HEK293 (cell line): Measurements from ENCODE around the gene ARNT2.

ENCODE experiments used
- CTCF ChIA-PET: fragments of 350-600 bp; formaldehyde crosslinking; extraction: SDS; loops from one replicate; lab custom pipeline; 2021; ENCODE audit warnings: antibody characterized with exemption; lab: Yijun Ruan, JAX
- POLR2A ChIA-PET: fragments of 300-600 bp; formaldehyde crosslinking; extraction: SDS; loops from one replicate; lab custom pipeline; 2020; ENCODE audit warnings: antibody characterized with exemption, inconsistent platforms; lab: Yijun Ruan, JAX
- H3K27ac ChIP-seq: fragments of 200-500 bp; sonication (Bioruptor generic); 2 replicates; pipeline ENCODE4 v1.5.1; 2014; ENCODE audit warnings: low read depth, low read length, control low read depth, inconsistent platforms; ENCODE audit errors: extremely low read depth
- H3K36me3 ChIP-seq, 2 experiments: fragments of 200-500 bp in 1 of 2; sonication (Bioruptor generic) in 1 of 2; 1 replicate in 1 of 2; 2 replicates in 1 of 2; pipeline ENCODE4 v1.5.1; 2014 to 2017; ENCODE audit warnings: inconsistent platforms in 2 of 2, low read length in 2 of 2; ENCODE audit not compliant: control insufficient read depth in 2 of 2, insufficient read depth in 1 of 2
- H3K4me1 ChIP-seq: fragments of 200-500 bp; sonication (Bioruptor generic); 2 replicates; pipeline ENCODE4 v1.5.1; 2014; ENCODE audit warnings: mild to moderate bottlenecking, low read length, inconsistent platforms; ENCODE audit not compliant: control insufficient read depth, insufficient read depth
- H3K4me3 ChIP-seq: 2 replicates; pipeline ENCODE4 v1.5.1; 2011; ENCODE audit warnings: low read depth, mild to moderate bottlenecking, control low read depth, low read length, moderate library complexity
- H3K9me3 ChIP-seq: fragments of 200-500 bp; sonication (Bioruptor generic); 2 replicates; pipeline ENCODE4 v1.5.1; 2014; ENCODE audit warnings: low read depth, low read length, inconsistent platforms; ENCODE audit not compliant: control insufficient read depth, insufficient read depth
- ATF2 ChIP-seq: fragments of 450-650 bp; formaldehyde crosslinking; IDR thresholded peaks from 2 replicates; pipeline ENCODE4 v1.5.1; 2016; ENCODE audit warnings: missing biosample characterization, missing genetic modification characterization, low read depth
- KLF10 ChIP-seq: fragments of 450-650 bp; IDR thresholded peaks from 2 replicates; pipeline ENCODE4 v1.5.1; 2018; ENCODE audit warnings: missing biosample characterization, mild to moderate bottlenecking, missing genetic modification characterization
- KLF8 ChIP-seq: fragments of 450-650 bp; formaldehyde crosslinking; IDR thresholded peaks from 2 replicates; pipeline ENCODE4 v1.5.1; 2016; ENCODE audit warnings: missing biosample characterization, missing genetic modification characterization
- MEIS1 ChIP-seq: sonication (generic); formaldehyde crosslinking; IDR thresholded peaks from 2 replicates; pipeline ENCODE4 v1.8.1; 2022; ENCODE audit warnings: missing genetic modification reagents, mild to moderate bottlenecking, borderline replicate concordance
- SP3 ChIP-seq: fragments of 450-650 bp; formaldehyde crosslinking; IDR thresholded peaks from 2 replicates; pipeline ENCODE4 v1.5.1; 2016; ENCODE audit warnings: missing biosample characterization, missing genetic modification characterization
- WT1 ChIP-seq: fragments of 450-650 bp; formaldehyde crosslinking; IDR thresholded peaks from 2 replicates; pipeline ENCODE4 v1.5.1; 2016; ENCODE audit warnings: missing biosample characterization, missing genetic modification characterization
- ZBTB49 ChIP-seq: fragments of 450-650 bp; formaldehyde crosslinking; IDR thresholded peaks from 2 replicates; pipeline ENCODE4 v1.5.1; 2016; ENCODE audit warnings: missing biosample characterization, missing genetic modification characterization, low read depth
- ZNF133 ChIP-seq: fragments of 450-650 bp; formaldehyde crosslinking; IDR thresholded peaks from 2 replicates; pipeline ENCODE4 v1.5.1; 2016; ENCODE audit warnings: missing biosample characterization, missing genetic modification characterization
- ZNF148 ChIP-seq: fragments of 450-650 bp; formaldehyde crosslinking; IDR thresholded peaks from 2 replicates; pipeline ENCODE4 v1.5.0; 2017; ENCODE audit warnings: missing biosample characterization, missing genetic modification characterization, borderline replicate concordance
- ZNF155 ChIP-seq: fragments of 450-650 bp; formaldehyde crosslinking; IDR thresholded peaks from 2 replicates; pipeline ENCODE4 v1.5.1; 2016; ENCODE audit warnings: missing biosample characterization, missing genetic modification characterization
- ZNF362 ChIP-seq: fragments of 450-650 bp; formaldehyde crosslinking; IDR thresholded peaks from 2 replicates; pipeline ENCODE4 v1.5.1; 2016; ENCODE audit warnings: missing biosample characterization, missing genetic modification characterization
- ZNF510 ChIP-seq: fragments of 450-650 bp; formaldehyde crosslinking; IDR thresholded peaks from 2 replicates; pipeline ENCODE4 v1.5.1; 2018; ENCODE audit warnings: mild to moderate bottlenecking, missing genetic modification characterization, missing biosample characterization; ENCODE audit not compliant: insufficient replicate concordance
- ZNF529 ChIP-seq: fragments of 450-650 bp; formaldehyde crosslinking; IDR thresholded peaks from 2 replicates; pipeline ENCODE4 v1.5.1; 2017; ENCODE audit warnings: missing genetic modification characterization, missing biosample characterization; ENCODE audit not compliant: insufficient replicate concordance
- ZNF549 ChIP-seq: fragments of 450-650 bp; IDR thresholded peaks from 2 replicates; pipeline ENCODE4 v1.5.1; 2018; ENCODE audit warnings: missing biosample characterization, missing genetic modification characterization, mild to moderate bottlenecking, inconsistent platforms, moderate library complexity
- ZNF560 ChIP-seq: fragments of 450-650 bp; formaldehyde crosslinking; IDR thresholded peaks from 2 replicates; pipeline ENCODE4 v1.5.1; 2017; ENCODE audit warnings: missing biosample characterization, missing genetic modification characterization, borderline replicate concordance
- ZNF76 ChIP-seq: fragments of 450-650 bp; formaldehyde crosslinking; IDR thresholded peaks from 2 replicates; pipeline ENCODE4; 2016; ENCODE audit warnings: low read depth, missing biosample characterization, missing genetic modification characterization, borderline replicate concordance

Gene ARNT2

GRCh38 chr15:80563372-80563997, 159.3 kb downstream of the ARNT2 start:
- Histone ChIP-seq H3K9me3 (no peaks in the 10 kb centered on the region), H3K27ac (no peak overlapping the region), H3K4me3 (no peak overlapping the region), H3K4me1 (no peaks in the 10 kb centered on the region), H3K36me3 (no peaks in the 10 kb centered on the region)
- TF ChIP-seq ZNF133 = no peak
- no peak for TF ChIP-seq ZNF155 (tag by site-specific recombination)
- no peak for TF ChIP-seq ZNF549
- TF ChIP-seq KLF10 = no peak
- no peak for TF ChIP-seq ATF2 (tag by site-specific recombination)
- no peak for TF ChIP-seq SP3 (tag by site-specific recombination)
- TF ChIP-seq ZNF560 (tag by site-specific recombination) = no peak
- no peak for TF ChIP-seq ZNF148 (tag by site-specific recombination)
- CTCF ChIA-PET = interaction anchor here (0.5 to 8.7 kb wide), 5 partner anchors 108 to 407 kb away, joined by 3 to 203 read pairs (median 3); partner anchors contain the start of gene CEMIP
- POLR2A ChIA-PET = no interaction called here

GRCh38 chr15:80564056-80564455, 159.9 kb downstream of the ARNT2 start:
- H3K9me3 ChIP-seq = no peaks in the 10 kb centered on the region
- no peak overlapping the region for H3K27ac ChIP-seq
- no peak overlapping the region for H3K4me3 ChIP-seq
- no peak for TF ChIP-seq WT1 (tag by site-specific recombination)
- TF ChIP-seq KLF8 (tag by site-specific recombination) = no peak
- TF ChIP-seq ZNF529 = no peak
- no peak for TF ChIP-seq ZNF362
- no peak for TF ChIP-seq ZBTB49
- TF ChIP-seq ZNF510 (tag by site-specific recombination) = no peak
- TF ChIP-seq ZNF76 (tag by site-specific recombination) = no peak
- no peak for TF ChIP-seq MEIS1 (CRISPR knock-in tag)
- CTCF ChIA-PET = interaction anchor here (0.6 to 8.7 kb wide), 3 partner anchors 52 to 246 kb away, joined by 3 to 203 read pairs (median 3); partner anchors contain the start of gene CEMIP
- H3K4me1 ChIP-seq = no peaks in the 10 kb centered on the region
- H3K36me3 ChIP-seq = no peaks in the 10 kb centered on the region
- POLR2A ChIA-PET = no interaction called here
